HL-60/S4 (cell line): ENCODE results near the gene THBS2.
"Not testable (repeated sequence)": the region's sequence is repeated elsewhere in the genome, so short reads cannot be mapped to it uniquely, and the experiment has no call there.

Experiments used
- in situ Hi-C: fragments of 300-500 bp; cut with MboI; formaldehyde crosslinking; loops from 2 replicates; pipeline ENCODE4 v1.14.3; 2022; ENCODE audit warnings: low sequenced_read_pairs

Gene THBS2

DNA sequence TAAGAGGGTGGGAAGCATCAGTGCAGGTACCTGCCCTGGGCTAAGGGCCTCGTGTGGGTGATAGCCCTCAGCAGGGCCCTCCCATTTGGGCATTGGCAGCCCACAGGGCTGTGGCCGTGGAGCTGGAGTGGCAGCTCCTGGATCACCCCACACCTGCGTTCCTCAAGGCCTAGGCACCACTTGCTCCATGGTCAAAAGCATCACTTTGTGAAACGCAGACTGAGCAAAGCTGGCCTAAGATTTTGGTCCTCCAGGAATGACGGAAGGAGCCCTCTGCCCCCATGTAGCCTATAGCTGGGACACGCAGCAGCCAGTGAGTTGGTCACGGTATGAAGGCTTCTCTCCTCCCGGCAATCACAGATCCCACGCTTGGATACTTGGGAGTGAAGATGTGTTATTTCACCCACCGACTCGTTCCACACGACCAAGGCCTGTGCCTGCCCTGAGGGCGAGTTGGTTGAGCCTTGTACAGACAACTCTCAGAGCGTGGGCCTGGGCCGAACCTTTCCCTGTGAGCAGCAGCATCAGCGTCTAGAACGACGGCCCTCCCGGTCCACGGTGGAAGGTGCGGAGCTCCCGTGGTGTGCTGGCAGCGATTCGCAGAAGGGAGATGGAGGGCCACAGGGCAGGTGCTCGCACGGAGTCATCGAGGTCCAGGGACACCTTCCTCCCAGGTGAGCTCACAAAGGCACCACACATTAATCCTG, 39.7 kb downstream of the THBS2 start:
- in situ Hi-C loops: no loop called here

DNA sequence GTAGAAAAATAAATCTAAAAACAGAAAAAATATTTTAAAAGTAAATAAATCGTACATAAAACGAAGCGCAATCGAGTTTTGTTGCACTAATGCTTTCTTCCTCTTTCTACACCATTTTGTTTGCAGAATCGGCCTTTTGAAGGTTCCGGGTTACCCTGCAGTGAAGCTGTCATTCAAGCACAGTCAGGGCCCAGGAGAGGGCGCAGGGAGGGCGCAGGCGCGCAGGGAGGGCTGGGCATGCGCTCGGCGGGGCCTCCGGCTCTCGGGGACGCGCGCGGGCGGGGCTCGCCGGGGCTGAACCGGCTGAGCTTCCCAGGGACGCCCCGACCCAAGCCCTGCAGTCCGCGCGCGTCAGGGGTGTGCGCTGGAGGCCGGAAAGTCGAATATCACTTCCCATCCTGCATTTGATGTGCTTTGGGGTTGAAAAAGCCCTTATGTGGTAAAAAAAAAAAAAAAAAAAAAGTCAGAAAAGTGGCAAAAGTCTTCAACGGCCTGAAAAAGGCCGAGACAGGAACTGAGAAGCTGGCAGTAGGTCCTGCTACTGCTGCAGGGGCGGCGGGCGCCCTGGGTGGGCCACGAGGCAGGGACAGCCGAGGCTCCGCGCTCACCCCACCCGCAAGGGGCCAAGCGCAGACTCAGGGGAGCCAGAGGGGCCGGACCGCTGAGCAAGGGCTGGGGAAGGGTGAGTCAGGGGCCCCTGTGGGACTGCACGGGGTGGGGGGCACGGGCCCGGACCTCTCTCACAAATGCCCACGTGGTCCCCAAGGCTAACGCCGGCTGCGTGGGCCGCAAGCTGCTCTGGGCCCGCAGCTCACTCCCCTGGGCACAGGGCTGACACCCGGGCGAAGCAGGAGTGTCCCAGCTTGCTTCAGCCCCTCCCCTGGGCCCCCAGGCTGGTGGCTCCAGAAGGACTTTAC, 40.5 kb downstream of the THBS2 start:
- in situ Hi-C loops: no loop called here

DNA sequence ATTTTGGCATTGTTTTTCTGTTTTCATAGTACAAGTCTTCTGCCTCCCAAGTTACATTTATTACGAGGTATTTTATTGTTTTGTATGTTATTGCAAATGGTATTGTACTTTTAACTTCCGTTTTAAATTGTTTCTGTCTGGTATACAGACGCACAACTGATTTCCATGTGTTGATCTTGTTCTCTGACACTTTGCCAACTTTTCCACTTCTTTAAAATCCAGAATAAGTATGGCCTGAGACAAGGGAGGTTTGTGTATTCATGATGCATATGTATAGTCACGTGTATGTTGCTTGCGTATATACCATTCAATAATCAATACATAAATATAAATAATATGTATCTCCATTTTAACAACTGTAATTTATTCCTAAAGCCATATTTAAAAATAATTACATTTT, 41.2 kb downstream of the THBS2 start:
- in situ Hi-C loops: no loop called here

DNA sequence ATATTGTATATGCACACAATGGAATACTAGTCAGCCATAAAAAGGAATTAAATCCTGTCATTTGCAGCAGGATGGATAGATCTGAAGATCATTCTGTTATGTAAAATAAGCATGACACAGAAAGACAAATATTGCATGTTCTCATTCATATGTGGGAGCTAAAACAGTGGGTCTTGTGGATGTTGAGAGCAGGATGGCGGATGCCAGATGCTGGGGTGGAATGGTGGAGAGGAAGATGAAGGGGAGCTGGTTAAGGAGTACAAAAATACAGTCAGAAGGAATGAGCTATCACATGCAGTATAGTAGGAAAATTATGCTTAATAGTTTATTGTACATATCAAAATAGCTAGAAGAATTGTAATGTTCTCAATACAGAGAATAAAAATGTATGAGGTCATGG, 41.8 kb downstream of the THBS2 start:
- in situ Hi-C loops: no loop called here

DNA sequence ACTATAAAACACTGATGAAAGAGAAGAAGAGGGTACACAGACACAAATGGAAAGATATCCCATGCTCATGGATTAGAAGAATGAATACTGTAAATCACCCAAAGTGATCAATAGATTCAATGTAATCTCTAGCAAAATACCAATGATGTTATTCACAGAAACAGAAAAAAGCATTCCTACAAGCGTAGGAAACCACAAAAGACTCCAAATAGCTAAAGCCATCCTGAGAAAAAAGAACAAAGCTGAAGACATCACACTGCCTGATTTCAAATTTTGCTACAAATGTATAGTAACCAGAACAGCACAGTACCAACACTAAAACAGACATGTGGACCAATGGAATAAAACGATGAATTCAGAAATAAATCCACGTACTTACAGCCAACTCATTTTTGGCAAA, 43.0 kb downstream of the THBS2 start:
- in situ Hi-C loops: no loop called here

DNA sequence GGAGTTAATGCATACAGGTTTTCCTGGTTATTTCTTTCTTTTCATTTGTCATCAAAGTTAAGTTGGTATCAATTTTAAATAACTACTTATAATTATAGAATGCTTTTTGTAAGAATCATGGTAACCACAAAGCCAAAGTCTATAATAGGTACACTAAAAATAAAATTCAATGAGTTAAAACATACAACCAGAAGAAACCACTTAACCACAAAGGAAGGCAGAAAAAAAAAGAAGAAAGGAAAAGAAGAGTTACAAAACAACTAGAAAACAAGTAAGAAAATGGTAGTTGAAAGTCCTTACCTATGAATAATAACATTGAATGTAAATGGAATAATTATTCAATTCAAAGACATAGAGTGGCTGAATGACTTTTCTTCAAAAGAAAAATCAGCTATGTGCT, 45.6 kb downstream of the THBS2 start:
- in situ Hi-C loops: no loop called here

DNA sequence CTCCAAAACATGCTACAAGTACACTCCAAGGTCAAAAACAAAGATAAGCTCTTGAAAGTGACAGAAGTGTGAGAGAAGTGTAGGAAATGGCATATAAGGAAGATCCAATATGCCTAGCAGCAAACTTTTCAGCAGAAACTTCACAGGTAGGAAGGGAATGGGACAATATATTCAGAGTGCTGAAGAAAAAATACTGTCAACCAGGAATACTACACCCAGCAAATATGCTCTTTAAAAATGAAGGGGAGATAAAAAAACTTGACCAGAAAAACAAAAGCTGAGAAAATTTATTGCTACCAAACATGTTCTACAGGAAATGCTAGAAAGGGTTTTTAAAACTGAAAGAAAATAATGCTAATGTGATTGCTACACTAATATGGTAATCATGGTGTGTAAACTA, 46.2 kb downstream of the THBS2 start:
- in situ Hi-C loops: no loop called here

DNA sequence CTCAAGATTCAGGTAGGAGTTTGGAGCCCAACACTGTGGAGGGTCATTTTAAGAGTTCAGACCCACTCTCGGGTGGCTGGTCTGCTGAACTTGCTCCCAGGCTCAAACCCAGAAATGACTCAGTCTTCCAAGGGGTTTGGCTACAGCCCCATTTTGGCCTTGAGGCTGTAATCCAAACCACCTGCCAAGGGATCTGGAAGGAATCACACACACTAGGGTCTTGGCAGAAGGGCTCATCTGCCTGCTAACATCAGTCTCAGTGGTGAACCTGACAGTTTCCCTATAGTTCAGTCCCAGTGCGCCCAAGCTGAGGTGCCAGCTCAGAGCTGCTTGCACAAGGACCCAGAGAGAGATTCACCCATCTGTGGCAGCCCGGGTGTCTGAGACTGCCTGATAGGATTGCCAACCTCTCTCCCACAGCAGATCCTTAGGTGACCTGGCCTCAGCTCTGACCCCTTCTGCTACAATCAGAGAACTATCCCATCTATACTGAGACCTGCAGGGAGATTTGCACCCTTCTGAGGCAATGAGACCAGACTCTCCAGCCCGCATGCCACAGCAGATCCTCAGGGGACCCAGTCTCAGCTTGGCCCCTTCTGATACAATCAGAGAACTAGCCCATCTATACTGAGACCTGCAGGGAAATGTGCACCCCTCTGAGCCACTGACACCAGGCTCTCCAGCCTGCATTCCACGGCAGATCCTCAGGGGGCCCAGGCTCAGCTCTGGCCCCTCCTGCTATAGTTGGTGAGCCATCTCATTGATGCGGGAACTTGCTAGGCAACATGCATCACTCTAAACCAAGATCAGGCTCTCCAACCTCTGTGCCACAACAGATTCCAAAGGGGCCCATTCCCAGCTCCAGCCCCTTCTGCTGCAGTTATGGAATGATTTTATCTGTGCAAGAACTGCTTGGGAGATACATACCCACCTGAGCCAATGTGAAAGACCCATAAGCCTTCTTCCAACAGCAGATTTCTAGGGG, 48.2 kb downstream of the THBS2 start:
- in situ Hi-C loops: no loop called here

DNA sequence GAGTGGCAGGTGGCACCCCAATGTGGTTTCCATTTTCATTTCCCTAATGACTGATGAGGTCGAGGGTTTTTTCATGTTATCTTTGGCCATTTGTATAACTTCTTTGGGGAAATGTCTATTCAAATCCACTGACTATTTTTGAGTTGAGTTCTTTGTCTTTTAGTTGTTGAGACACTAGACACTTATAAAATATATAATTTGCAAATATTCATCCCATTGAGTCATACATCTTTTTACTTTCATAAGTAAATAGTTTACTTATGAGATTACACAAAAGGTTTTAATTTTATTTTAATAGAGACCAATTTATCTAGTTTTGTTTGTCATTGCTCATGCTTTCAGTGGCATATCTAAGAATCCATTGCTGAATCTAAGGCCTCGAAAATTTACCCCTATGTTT, 49.5 kb downstream of the THBS2 start:
- in situ Hi-C loops: no loop called here

DNA sequence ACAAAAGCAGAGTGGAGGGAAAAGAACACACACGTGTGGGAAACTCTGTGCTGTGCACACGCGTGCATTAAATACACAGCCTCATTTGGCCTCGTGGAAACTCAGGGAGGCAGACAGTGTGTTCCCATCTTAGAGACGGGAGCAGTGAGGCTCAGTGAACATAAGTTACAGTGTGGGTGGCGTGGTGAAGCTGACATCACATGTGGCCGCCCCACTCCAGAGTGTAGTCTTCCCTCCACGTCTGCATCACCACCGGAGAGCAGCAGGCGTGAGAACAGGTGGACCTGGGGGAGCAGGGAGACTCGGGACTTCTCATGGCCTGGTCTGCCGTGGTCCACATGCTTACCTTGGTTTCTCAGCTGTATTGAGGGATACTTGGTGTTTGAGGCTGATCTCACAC, 51.7 kb downstream of the THBS2 start:
- in situ Hi-C loops: no loop called here

DNA sequence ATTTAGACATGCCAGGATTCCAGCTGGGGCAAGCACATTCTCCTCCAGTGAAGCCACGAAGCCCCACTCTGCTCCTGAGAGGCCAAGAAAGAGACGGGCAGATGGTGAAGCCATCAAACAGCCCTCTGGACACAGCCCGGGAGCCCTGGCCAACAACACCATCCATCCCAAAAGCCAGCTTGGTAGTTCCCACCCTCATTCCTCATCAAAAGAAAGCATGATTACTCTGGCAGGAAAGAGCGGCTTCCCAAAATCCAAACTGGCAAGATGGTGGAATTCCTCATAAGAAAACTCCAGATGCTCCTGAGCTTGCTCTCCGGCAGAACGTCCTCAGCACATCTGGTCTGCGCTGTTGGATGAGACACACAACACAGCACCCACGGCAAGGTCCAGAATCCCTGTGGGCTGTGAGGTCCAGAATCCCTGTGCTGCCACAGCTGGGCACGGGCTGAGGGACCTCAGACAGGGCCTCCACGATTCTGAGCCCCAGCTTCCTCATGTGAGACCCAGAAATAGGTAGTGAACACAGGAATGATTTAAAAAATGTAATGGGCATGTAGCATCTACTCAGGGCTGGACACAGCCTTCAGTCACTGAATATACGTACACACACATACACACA, 52.6 kb downstream of the THBS2 start:
- in situ Hi-C loops: no loop called here

DNA sequence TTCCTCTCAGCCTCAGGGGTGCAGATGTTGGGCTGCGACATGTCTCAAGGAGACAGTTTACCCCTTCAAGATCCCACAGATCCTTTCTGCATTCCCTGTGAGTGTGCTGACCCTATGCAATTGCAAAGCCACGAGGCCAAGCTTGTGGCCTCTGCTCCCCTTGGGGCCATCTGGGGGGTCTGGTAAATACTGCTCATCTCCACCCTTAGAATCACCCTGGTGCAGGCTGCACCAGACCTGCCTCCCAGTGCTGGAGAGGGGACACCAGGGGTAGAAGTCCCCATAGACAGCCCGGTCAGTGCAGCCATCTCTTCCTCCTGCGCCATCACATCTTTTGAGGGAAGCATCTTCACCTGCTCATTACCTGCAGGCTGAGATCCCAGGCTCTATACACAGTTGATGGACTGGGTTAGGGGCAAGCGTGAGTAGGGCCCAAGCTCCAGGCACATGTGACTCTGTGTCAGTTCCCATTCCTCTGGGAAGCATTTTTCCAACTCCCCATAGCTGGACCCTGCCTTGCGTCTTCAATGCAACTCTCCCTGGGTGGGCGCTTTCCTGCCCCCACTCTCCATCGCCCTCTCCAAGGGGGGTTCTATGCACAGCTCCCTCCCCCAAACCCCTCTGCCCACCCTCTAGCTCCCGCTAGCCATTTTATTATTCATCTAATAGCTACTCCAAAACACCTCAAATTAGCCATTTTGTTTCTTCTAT, 53.9 kb downstream of the THBS2 start:
- in situ Hi-C loops: no loop called here

DNA sequence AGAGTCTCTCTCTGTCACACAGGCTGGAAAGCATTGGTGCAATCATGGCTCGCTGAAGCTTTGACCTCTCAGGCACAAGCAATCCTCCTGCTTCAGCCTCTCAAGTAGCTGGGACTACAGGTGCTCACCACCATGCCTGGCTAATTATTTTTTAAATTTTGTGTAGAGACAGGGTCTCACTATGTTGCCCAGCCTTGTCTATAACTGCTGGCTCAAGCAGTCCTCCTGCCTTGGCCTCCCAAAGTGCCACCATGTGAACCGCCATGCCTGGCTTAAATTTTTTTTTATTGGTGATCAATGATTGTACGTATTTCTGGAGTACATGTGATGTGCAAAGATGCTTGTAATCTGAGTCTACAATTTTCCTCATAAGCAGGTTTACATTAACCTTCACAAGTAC, 54.8 kb downstream of the THBS2 start:
- in situ Hi-C loops: no loop called here

DNA sequence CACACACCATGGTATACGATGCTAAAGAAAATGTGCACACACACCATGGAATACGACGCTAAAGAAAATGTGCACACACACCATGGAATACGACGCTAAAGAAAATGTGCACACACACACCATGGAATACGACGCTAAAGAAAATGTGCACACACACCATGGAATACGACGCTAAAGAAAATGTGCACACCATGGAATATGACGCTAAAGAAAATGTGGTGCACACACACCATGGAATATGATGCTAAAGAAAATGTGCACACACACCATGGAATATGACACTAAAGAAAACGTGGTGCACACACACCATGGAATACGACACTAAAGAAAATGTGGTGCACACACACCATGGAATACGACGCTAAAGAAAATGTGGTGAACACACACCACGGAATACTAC, 55.7 kb downstream of the THBS2 start:
- in situ Hi-C loops: not testable (repeated sequence)

DNA sequence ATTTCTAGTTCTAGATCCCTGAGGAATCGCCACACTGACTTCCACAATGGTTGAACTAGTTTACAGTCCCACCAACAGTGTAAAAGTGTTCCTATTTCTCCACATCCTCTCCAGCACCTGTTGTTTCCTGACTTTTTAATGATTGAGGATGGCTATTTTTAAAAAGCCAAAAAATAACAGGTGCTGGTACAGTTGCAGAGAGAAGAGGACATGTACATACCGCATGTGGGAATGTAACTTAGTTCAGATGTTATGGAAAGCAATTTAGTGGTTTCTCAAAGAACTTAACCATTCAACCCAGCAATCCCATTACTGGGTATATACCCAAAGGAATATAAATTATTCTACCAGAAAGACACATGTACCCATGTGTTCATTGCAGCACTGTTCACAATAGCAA, 57.4 kb downstream of the THBS2 start:
- in situ Hi-C loops: not testable (repeated sequence)

DNA sequence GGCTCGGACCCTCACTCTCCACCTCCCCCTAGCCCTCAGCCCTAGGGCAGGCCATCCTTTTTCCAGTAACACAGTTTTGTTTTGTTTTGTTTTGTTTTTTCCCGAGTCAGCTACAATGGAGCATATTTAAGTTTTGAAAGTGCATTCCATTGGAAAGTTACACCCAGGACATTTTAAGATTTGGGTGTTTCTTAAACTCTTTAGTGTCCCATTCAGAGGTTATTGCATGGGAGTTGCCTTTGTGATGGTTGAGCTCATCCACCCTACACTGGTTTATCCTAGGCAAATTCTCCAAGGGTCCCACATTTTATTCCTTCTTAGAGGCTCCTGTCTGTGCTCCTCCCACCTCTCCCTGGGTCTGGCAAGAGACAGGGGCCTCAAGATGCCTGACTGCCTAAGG, 58.9 kb downstream of the THBS2 start:
- in situ Hi-C loops: no loop called here

DNA sequence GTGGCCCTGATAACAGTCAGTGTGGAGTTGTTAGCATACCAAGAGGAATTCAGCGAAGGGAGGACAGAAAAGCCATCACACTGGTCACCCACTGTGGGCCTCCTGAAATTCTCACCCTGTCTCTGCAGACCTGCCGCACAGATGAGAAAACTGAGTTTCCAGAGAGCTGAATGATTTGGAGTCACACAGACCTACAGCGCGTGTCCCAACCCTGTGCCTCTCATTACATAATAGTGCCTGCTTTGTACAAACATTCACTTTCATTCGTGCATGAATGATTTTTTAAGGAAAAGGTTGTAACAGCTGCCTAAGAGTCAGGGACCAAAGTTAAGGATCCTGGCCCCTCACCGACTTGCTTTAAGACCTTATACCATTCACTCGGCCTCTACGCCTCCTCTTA, 62.7 kb downstream of the THBS2 start:
- in situ Hi-C loops: no loop called here

DNA sequence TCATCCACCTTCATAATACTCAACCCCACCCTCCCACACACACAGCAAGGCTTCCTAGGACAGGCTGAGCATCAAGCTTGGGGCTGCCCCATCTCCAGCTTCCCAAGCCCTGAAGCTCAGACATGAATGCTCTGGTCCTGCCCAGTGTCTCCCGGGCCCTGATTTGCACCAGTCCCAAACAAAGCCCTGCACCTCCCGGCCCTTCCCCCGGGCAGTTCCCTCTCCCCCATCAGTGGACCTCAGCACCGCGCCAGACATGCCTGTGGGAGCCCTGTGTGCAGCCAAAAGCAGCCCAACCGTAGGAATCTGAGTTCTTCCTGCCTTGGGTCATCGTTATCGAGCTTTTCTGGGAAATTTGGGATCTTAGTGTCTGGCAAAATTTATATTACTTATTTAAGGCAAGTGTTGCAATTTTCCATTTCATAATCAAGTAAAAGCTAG, 63.5 kb downstream of the THBS2 start:
- in situ Hi-C loops: no loop called here

DNA sequence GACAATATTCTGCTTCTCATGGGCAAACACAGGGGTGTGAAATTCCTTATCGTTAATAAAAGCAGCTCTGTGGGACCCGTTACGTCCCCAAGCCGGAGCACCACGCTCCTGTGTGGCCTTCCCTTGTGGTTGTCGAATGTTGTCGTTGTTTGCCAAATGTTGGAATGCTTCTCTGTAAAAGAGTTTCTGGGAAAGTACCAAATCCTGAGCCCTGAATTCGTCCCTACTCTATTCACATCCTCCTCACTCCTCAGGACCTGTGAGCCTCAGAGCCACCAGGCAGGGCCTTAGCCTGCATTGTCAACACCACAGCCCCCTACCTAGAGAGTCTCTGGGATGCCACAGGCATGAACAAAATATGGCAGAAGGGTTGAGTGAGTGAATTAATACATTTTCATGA, 64.0 kb downstream of the THBS2 start:
- in situ Hi-C loops: no loop called here

DNA sequence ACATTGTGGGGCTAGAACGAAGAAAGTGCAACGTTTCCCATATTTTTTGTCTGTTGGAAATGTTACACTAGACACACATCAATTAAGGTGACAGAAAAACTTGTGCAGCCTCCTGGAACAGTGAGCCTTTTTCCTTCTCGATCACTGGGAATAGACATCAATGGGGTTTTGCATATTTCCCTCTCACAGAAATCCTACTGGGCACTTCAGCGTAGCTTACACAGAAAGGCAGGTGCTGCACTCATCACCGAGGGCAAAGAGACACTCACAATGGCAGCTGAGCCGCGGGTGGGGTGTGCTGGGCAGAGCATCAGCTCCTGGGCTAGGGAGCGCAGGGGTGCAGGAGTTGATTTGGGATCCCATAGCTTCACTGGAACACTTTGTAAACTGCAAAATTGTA, 64.5 kb downstream of the THBS2 start:
- in situ Hi-C loops: no loop called here
